GM10248 (cell line): Measurements from ENCODE around the gene H3-3A.

Experiments used
- CTCF ChIA-PET: fragments of 300-600 bp; sonication (Branson Sonifier 250); formaldehyde crosslinking; extraction: SDS; loops from one replicate; lab custom pipeline; 2021; ENCODE audit warnings: antibody characterized with exemption; lab: Yijun Ruan, JAX
- POLR2A ChIA-PET: fragments of 350-650 bp; sonication (Branson Sonifier 250); formaldehyde crosslinking; extraction: SDS; loops from one replicate; lab custom pipeline; 2020; ENCODE audit warnings: antibody characterized with exemption; lab: Yijun Ruan, JAX
- DNase-seq: peaks from one replicate; pipeline ENCODE4 v3.0.0; 2012; ENCODE audit errors: extremely low spot score
- CTCF ChIP-seq: IDR thresholded peaks from 2 replicates; pipeline ENCODE4 v1.5.1; 2012; ENCODE audit warnings: mild to moderate bottlenecking, low read depth; ENCODE audit errors: extremely low read depth, missing control alignments, control extremely low read depth

Gene H3-3A

GRCh38 chr1:226093621-226094020 is 31.1 kb downstream of the H3-3A start:
- DNase-seq: no peak
- ChIA-PET CTCF (interaction anchor here (1.0 to 2.6 kb wide), 8 partner anchors 9 to 240 kb away, joined by 3 to 12 read pairs (median 7); no protein-coding TSS in a partner anchor), POLR2A (interaction anchor here (0.7 kb wide), 1 partner anchor 94 kb away, joined by 3 read pairs; the partner anchor contains the start of gene SDE2)
- no peak for TF ChIP-seq CTCF

GRCh38 chr1:226094451-226094850 is 31.9 kb downstream of the H3-3A start:
- CTCF ChIA-PET: interaction anchor here (1.0 to 2.2 kb wide), 8 partner anchors 10 to 620 kb away, joined by 3 to 12 read pairs (median 4); no protein-coding TSS in a partner anchor
- POLR2A ChIA-PET: no interaction called here
- no peak for DNase-seq
- TF ChIP-seq CTCF: no peak

GRCh38 chr1:226095286-226095685 is 32.8 kb downstream of the H3-3A start:
- CTCF ChIA-PET: interaction anchor here (1.0 to 4.8 kb wide), 9 partner anchors 9 to 621 kb away, joined by 3 to 27 read pairs (median 3); no protein-coding TSS in a partner anchor
- TF ChIP-seq CTCF: no peak
- DNase-seq: no peak
- POLR2A ChIA-PET: no interaction called here

- POLR2A ChIA-PET: interaction anchor here (1.2 kb wide), 1 partner anchor 98 kb away, joined by 3 read pairs; the partner anchor contains the start of gene SDE2
- TF ChIP-seq CTCF: no peak
- no peak for DNase-seq
- CTCF ChIA-PET: interaction anchor here (1.6 to 4.8 kb wide), 5 partner anchors 8 to 135 kb away, joined by 4 to 27 read pairs (median 9); no protein-coding TSS in a partner anchor
Measured at GRCh38 chr1:226097866-226098625, 35.5 kb downstream of the H3-3A start.

GRCh38 chr1:226098870-226099835 is 36.6 kb downstream of the H3-3A start:
- ChIA-PET POLR2A (interaction anchor here (1.2 kb wide), 1 partner anchor 99 kb away, joined by 3 read pairs; the partner anchor contains the start of gene SDE2), CTCF (interaction anchor here (1.0 to 4.8 kb wide), 7 partner anchors 9 to 83 kb away, joined by 3 to 27 read pairs (median 4); no protein-coding TSS in a partner anchor)
- no peak for DNase-seq
- TF ChIP-seq CTCF: no peak
